Smooth muscle cell of the brain vasculature (primary cell): ENCODE results near the gene WFDC5.

ENCODE experiments used
- DNase-seq: peaks from one replicate; pipeline ENCODE4 v3.0.0-alpha.2; 2012; ENCODE audit warnings: low read depth, low spot score

WFDC5 gene

GRCh38 chr20:45115386-45115774 is 406 bp upstream of the WFDC5 start:
- no peak for DNase-seq

- DNase-seq = no peak
These were observed 1.1 kb downstream of the WFDC5 start for GRCh38 chr20:45113865-45114264.

- DNase-seq = no peak
These were observed 2.2 kb downstream of the WFDC5 start for GRCh38 chr20:45112754-45113153.

GRCh38 chr20:45111799-45112471 is 3.0 kb downstream of the WFDC5 start:
- DNase-seq = no peak

GRCh38 chr20:45111285-45111684 is 3.7 kb downstream of the WFDC5 start:
- no peak for DNase-seq

- DNase-seq = no peak
These were observed 4.7 kb downstream of the WFDC5 start for GRCh38 chr20:45110301-45110700.

- no peak for DNase-seq
These were observed 5.3 kb downstream of the WFDC5 start for GRCh38 chr20:45109634-45110033.

GRCh38 chr20:45105317-45105716 is 9.7 kb downstream of the WFDC5 start:
- DNase-seq = no peak

GRCh38 chr20:45104786-45105185 is 10.2 kb downstream of the WFDC5 start:
- no peak for DNase-seq

GRCh38 chr20:45103072-45103471 is 11.9 kb downstream of the WFDC5 start:
- no peak for DNase-seq

GRCh38 chr20:45101333-45101850 is 13.6 kb downstream of the WFDC5 start:
- DNase-seq = no peak

- DNase-seq = no peak
These were observed 14.3 kb downstream of the WFDC5 start, which contains the start of gene KCNS1 for GRCh38 chr20:45100563-45101245. TSS of gene KCNS1 (minus strand) at chr20:45101127. CDS start at chr20:45099236, 1,891 bp downstream.

- DNase-seq = no peak
These were observed 16.7 kb downstream of the WFDC5 start for GRCh38 chr20:45098103-45098773.

- no peak for DNase-seq
These were observed 17.4 kb downstream of the WFDC5 start for GRCh38 chr20:45097485-45098102.

- DNase-seq = no peak
These were observed 18.2 kb downstream of the WFDC5 start for GRCh38 chr20:45096781-45097180.

- DNase-seq = no peak
These were observed 19.2 kb downstream of the WFDC5 start for GRCh38 chr20:45095805-45096238.

GRCh38 chr20:45094864-45095574 is 20.0 kb downstream of the WFDC5 start:
- no peak for DNase-seq

- DNase-seq = no peak
These were observed 20.8 kb downstream of the WFDC5 start for GRCh38 chr20:45094201-45094600.

- no peak for DNase-seq
These were observed 22.1 kb downstream of the WFDC5 start for GRCh38 chr20:45092898-45093297.

GRCh38 chr20:45091366-45091765 is 23.6 kb downstream of the WFDC5 start:
- DNase-seq = no peak

- DNase-seq = no peak
These were observed 24.5 kb downstream of the WFDC5 start for GRCh38 chr20:45090481-45090880.
